ENCODE measurements around the gene TSSK2. TPM values are rescaled to one million over a fixed set of nuclear protein-coding genes. Genes with fewer than 3 reads are reported as not detected.

The TSSK2 gene
- polyA plus RNA-seq, 1 donor from 2014 or later = not detected

GRCh38 chr22:19132153-19132552 is 1.0 kb downstream of the TSSK2 start:
- H3K36me3 ChIP-seq (ENCODE audit: insufficient read depth, low read length) = no peaks in the 10 kb centered on the region
- no peaks in the 10 kb centered on the region for H3K9me3 ChIP-seq (ENCODE audit: low read length)
- no peak overlapping the region for H2AFZ ChIP-seq (ENCODE audit: low read depth, low read length)
- no peaks in the 10 kb centered on the region for H4K20me1 ChIP-seq (ENCODE audit: insufficient read depth)
- H3K27ac ChIP-seq (ENCODE audit: low read length) = no peak overlapping the region
- H3K4me3 ChIP-seq (ENCODE audit: low read length) = no peak overlapping the region
- H3K9ac ChIP-seq (ENCODE audit: low read length) = no peak overlapping the region
- no peak overlapping the region for H3K4me2 ChIP-seq (ENCODE audit: low read length)
- H3F3A ChIP-seq (ENCODE audit: insufficient read depth, low read length, poor library complexity, severe bottlenecking) = no peaks in the 10 kb centered on the region
- no peak for TF ChIP-seq POLR2AphosphoS5 (IDR thresholded peaks at IDR 0.05)
- no peak for TF ChIP-seq EZH2 (IDR thresholded peaks at IDR 0.05; ENCODE audit: borderline replicate concordance, insufficient read depth, low read length, poor library complexity, severe bottlenecking)
- TF ChIP-seq RAD21 (conservative IDR thresholded peaks at IDR 0.05) = no peak
- TF ChIP-seq, protein P1, sequence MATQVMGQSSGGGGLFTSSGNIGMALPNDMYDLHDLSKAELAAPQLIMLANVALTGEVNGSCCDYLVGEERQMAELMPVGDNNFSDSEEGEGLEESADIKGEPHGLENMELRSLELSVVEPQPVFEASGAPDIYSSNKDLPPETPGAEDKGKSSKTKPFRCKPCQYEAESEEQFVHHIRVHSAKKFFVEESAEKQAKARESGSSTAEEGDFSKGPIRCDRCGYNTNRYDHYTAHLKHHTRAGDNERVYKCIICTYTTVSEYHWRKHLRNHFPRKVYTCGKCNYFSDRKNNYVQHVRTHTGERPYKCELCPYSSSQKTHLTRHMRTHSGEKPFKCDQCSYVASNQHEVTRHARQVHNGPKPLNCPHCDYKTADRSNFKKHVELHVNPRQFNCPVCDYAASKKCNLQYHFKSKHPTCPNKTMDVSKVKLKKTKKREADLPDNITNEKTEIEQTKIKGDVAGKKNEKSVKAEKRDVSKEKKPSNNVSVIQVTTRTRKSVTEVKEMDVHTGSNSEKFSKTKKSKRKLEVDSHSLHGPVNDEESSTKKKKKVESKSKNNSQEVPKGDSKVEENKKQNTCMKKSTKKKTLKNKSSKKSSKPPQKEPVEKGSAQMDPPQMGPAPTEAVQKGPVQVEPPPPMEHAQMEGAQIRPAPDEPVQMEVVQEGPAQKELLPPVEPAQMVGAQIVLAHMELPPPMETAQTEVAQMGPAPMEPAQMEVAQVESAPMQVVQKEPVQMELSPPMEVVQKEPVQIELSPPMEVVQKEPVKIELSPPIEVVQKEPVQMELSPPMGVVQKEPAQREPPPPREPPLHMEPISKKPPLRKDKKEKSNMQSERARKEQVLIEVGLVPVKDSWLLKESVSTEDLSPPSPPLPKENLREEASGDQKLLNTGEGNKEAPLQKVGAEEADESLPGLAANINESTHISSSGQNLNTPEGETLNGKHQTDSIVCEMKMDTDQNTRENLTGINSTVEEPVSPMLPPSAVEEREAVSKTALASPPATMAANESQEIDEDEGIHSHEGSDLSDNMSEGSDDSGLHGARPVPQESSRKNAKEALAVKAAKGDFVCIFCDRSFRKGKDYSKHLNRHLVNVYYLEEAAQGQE (IDR thresholded peaks at IDR 0.05; ENCODE audit: borderline replicate concordance) = no peak
- no peak for TF ChIP-seq TAF1 (IDR thresholded peaks at IDR 0.05; ENCODE audit: low read depth)
- TF ChIP-seq MXI1 (conservative IDR thresholded peaks at IDR 0.05; ENCODE audit: poor library complexity, severe bottlenecking) = no peak
- TF ChIP-seq, protein P2, sequence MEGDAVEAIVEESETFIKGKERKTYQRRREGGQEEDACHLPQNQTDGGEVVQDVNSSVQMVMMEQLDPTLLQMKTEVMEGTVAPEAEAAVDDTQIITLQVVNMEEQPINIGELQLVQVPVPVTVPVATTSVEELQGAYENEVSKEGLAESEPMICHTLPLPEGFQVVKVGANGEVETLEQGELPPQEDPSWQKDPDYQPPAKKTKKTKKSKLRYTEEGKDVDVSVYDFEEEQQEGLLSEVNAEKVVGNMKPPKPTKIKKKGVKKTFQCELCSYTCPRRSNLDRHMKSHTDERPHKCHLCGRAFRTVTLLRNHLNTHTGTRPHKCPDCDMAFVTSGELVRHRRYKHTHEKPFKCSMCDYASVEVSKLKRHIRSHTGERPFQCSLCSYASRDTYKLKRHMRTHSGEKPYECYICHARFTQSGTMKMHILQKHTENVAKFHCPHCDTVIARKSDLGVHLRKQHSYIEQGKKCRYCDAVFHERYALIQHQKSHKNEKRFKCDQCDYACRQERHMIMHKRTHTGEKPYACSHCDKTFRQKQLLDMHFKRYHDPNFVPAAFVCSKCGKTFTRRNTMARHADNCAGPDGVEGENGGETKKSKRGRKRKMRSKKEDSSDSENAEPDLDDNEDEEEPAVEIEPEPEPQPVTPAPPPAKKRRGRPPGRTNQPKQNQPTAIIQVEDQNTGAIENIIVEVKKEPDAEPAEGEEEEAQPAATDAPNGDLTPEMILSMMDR (IDR thresholded peaks at IDR 0.05; ENCODE audit: poor library complexity, severe bottlenecking) = no peak
- no peak for TF ChIP-seq EP300 (conservative IDR thresholded peaks at IDR 0.05; ENCODE audit: poor library complexity, severe bottlenecking)
- TF ChIP-seq SMC3 (conservative IDR thresholded peaks at IDR 0.05; ENCODE audit: poor library complexity) = no peak
- H3K9me2 ChIP-seq (ENCODE audit: insufficient read depth, low read length) = no peaks in the 10 kb centered on the region
- H3K27me3 ChIP-seq (ENCODE audit: insufficient read depth, low read depth, low read length) = no peaks in the 10 kb centered on the region
- H3K79me2 ChIP-seq (replicated peaks; ENCODE audit: insufficient read depth, low read length) = no peaks in the 10 kb centered on the region

- Histone ChIP-seq H3K9me2 (ENCODE audit: insufficient read depth, low read length) (no peaks in the 10 kb centered on the region), H4K20me1 (ENCODE audit: insufficient read depth) (no peaks in the 10 kb centered on the region), H3K36me3 (ENCODE audit: insufficient read depth, low read length) (no peaks in the 10 kb centered on the region), H3K27me3 (ENCODE audit: insufficient read depth, low read depth, low read length) (no peaks in the 10 kb centered on the region), H3K4me2 (ENCODE audit: low read length) (no peak overlapping the region), H3K27ac (ENCODE audit: low read length) (no peak overlapping the region), H3F3A (ENCODE audit: insufficient read depth, low read length, poor library complexity, severe bottlenecking) (no peaks in the 10 kb centered on the region), H3K9me3 (ENCODE audit: low read length) (no peaks in the 10 kb centered on the region), H3K4me3 (ENCODE audit: low read length) (no peak overlapping the region), H3K9ac (ENCODE audit: low read length) (no peak overlapping the region), H3K79me2 (replicated peaks; ENCODE audit: insufficient read depth, low read length) (no peaks in the 10 kb centered on the region), H2AFZ (ENCODE audit: low read depth, low read length) (no peak overlapping the region)
- no peak for TF ChIP-seq SMC3 (conservative IDR thresholded peaks at IDR 0.05; ENCODE audit: poor library complexity)
Measured at GRCh38 chr22:19132693-19133400, 1.7 kb downstream of the TSSK2 start.

Measured in neural cell (in vitro differentiated cells).